IPS DF 19.7 (cell line): Measurements from ENCODE around the gene MYO10.
"Not testable (repeated sequence)": the region's sequence is repeated elsewhere in the genome, so short reads cannot be mapped to it uniquely, and the experiment has no call there.

Experiments used
- DNase-seq: peaks from one replicate; pipeline ENCODE4 v3.0.0-alpha.2; 2013; ENCODE audit warnings: low read depth, low spot score

Gene MYO10

GRCh38 chr5:16668631-16669030 is 267.5 kb downstream of the MYO10 start:
- no peak for DNase-seq

DNA sequence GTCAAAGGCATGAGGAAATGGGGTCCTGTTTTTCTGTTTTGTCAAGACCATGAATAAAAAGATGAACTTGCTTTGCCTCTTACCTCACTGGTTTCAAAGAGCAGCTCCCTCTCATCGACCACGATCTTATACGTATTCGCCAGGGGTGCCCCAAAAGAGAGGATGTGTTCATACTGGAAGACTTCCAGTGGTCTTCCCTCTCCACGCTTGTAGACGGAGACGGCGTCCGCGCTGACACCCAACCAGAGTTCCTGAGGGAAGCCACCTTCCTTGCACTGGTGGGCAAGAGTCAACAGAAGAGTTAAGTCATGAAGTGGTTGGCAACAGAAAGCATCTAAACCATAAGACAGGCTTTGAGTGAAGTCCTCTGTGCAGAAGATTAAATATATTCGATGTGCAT is 267.9 kb downstream of the MYO10 start:
- no peak for DNase-seq

DNA sequence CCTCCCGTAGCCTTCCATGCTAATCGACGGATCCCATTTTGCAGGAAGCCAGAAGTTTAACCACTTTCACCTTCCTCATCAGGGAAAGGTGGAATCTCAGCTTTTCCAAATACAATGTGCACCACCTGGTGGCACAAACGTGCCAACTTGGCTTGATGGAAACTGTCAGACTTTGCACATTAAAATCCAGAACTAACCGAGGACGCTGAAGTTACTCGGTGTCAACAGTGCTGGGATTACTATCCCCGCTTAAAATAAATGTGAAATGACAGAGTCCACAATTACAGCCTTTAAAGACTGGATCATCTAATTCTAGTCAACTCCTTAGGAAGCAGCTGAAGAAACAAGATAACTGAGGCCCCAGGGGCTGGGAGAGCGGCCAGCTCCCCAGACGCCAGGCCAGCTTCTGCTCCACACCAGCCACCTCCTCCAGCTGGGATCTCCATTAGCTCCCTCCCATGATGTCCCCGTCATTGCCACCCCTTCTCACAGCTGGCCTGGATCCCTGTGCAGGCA is 269.1 kb downstream of the MYO10 start:
- DNase-seq: no peak

DNA sequence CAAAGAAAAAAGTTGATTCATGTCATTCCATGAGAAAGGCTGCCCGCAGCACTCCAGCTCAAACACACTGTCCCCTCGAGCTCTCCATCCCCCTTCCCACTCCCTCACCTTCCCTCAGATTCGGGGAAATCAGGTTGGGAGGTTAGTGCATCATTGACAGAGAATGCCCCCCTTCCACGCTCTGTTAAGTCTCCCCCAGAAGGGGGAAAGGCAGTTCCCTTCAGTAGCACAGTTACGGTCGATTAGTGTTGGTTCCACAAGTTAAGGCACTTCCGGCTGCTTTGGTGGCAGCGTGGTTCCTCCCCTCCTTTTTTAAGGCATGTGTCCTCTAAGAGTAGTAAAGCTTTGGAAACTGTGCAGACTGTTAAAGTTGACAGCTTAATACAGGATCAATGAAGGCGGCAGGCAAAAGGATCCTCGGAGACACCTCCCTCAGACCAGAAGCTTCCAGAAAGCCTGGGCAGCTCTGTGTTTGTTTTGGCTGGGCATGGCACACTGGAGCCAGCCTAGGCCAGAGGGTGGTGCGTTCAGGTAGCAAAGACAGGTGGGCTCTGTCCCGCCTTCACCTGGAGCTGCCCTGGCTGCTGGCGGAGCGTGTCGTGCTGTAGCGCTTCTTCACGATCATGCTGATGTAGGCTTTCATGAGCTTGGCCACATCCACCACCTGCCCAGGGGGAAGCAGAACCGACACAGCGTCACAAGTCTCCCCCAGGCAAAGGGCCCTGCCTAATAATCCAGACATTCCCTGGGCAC is 269.8 kb downstream of the MYO10 start:
- no peak for DNase-seq

- no peak for DNase-seq
Measured at GRCh38 chr5:16665601-16666000, 270.5 kb downstream of the MYO10 start.

GRCh38 chr5:16664368-16664767 is 271.7 kb downstream of the MYO10 start:
- no peak for DNase-seq

DNA sequence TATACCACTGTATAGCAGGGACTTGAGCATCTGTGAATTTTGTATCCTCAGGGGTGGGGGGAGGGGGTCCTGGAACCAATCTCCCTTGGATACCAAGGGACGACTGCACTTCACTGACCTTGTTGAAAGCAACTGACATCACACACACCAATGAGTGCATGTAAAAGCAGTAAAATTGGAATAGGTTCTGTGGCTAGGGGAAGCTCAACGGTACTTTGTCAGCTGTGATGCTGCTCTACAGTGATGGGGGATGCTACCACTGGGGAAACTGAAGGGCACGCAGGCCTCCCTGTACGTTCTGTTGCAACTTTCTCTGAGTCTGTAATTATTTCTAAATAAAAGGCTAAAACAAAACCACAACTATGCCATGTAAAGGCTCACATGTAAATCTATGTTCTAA is 272.2 kb downstream of the MYO10 start:
- no peak for DNase-seq

DNA sequence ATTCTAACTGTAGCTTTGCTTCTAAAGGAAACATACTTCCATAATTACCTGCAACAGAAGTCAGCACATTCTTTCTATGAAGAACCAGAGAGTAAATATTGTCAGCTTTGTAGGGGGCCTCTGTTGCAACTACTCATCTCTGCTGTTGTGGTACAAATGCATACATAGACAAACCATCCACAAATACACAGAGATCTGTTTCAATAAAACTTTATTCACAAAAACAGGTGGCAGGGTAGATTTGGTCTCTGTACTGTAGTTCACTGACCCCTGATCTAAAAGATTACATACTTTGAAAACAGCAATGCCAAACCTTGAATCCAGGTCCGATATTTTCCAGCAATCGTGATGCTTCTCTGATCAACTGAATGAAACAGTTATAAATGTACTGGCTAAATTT is 274.4 kb downstream of the MYO10 start:
- no peak for DNase-seq

- no peak for DNase-seq
Measured at GRCh38 chr5:16660982-16661381, 275.1 kb downstream of the MYO10 start.

- no peak for DNase-seq
Measured at GRCh38 chr5:16659536-16659935, 276.6 kb downstream of the MYO10 start.

GRCh38 chr5:16656561-16657191 is 279.4 kb downstream of the MYO10 start:
- no peak for DNase-seq

GRCh38 chr5:16654647-16655334 is 281.3 kb downstream of the MYO10 start:
- DNase-seq: no peak

- DNase-seq: not testable (repeated sequence)
Measured at GRCh38 chr5:16648739-16649138, 287.3 kb downstream of the MYO10 start.

- DNase-seq: no peak
Measured at GRCh38 chr5:16644301-16644889, 291.7 kb downstream of the MYO10 start.

DNA sequence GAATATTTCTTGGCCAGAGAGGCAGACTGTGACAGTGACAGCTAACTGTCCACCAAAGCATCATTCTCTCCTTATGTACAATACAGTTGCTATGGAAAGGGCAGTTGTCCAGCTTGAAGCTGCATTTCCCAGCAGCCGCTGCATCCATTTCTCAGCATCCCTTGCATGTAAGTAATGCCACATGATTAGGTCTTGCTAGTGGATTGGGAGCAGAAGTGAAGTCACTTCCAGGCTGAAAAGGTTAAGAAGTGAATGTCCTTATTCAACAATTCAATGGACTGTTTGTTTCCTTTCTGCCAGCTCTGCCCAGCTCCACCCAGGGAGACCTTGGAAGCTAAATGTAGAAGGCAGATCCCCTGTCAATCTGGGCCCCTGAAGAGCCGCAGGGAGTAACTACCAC is 293.2 kb downstream of the MYO10 start:
- DNase-seq: no peak

DNA sequence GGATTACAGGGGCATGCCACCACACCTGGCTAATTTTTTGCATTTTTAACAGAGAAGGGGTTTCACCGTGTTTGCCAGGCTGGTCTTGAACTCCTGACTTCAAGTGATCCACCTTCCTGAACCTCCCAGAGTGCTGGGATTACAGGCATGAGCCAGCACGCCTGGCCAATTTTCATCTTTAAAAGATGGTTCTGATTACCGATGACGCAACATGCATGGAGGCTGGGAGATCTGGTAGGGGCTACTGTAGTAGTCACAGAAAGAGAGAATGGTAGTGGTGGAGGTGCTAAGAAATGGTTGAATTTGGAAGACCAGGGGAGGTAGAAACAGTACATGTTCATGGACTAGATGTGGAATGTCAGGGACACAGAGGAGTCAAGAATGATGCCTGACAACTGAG is 296.9 kb downstream of the MYO10 start:
- no peak for DNase-seq

DNA sequence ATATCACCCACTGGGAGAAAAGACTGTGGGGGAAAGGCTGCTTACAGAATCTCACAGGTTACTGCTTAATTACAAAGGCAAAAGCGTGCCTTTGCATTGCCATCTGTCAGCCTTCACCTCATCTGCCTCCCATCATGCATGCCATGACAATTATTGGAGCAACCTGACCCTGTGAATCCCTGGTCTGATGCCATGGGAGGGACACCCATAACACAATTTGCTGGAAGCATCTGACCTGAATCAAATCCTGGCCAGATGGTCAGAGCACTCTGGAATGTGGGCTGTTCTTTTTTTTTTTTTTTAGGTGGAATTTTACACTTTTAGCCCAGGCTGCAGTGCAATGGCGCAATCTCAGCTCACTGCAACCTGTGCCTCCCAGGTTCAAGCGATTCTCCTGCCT is 307.7 kb downstream of the MYO10 start:
- DNase-seq: no peak

- no peak for DNase-seq
Measured at GRCh38 chr5:16626696-16627264, 309.3 kb downstream of the MYO10 start.

GRCh38 chr5:16625096-16625495 is 311.0 kb downstream of the MYO10 start:
- no peak for DNase-seq

GRCh38 chr5:16619136-16619535 is 317.0 kb downstream of the MYO10 start:
- no peak for DNase-seq

DNA sequence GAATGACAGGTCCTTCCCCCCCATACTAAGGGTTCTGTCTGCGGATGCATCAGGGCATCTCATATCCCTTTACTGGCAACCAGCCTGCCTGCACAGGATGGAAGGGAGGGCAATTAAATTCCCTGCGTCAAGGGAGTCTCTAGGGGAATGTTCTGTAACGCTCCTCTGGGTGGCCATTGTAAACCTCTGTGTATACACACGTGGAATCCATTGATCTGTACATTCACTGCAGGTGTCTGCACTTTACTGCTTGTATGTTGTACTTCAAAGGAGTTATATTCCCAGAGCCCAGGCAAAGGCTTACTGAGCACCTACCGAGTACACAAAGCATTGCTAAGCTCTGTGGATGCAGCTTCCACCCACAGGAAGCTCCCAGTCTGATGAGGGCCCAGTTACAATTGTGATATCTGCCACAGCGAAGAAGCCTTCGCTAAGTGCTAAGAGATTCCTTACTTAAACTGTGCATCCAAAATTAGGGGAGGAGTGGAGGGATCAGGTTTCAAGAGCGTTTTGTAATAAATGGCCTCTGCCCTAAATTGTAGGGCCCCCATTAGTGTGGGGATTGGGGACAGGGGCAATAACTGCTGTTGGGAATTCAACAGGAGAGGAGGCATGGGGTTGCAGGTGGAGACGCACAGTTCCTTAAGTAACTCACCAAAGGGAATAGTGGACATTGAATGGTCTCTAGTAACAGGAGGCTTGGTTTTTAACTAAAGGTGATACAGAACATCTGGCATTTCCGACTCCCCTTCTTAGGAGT is 317.8 kb downstream of the MYO10 start:
- DNase-seq: no peak
